Measurements from ENCODE around the gene ALG12.
"Not testable (repeated sequence)": the region's sequence is repeated elsewhere in the genome, so short reads cannot be mapped to it uniquely, and the experiment has no call there.

ALG12 gene

DNA sequence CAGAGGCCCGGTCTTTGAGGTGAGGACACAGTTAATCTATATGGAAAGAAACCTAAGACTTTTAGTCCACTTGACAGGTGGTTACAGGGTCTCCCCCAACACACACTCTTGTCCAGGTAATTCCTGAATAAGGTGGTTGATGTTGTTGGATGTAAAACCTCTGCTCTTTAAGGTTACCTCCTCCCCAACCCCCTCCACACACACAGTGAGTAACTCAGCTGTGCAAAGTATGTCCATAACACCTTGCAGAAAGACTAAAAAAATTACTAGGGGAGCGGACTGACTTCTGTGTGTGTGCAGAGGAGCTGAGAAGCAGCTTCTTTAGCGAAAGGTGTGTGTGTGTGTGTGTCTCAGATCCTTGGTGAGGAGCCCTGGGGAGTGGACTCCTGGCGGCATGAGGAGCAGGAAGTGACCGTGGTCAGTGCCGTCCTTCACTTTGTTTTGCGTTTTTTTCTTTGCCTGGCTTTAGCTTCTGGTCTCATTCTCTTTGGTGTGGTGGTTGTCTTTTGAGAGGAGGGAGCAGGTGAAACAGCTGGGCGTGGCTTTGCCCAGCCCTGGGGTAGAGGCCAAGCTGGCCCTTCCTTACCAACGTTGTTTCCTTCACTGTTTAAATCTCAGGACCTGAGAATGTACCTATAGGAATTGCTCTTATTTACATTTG, 62.9 kb downstream of the ALG12 start:
- peaks cover 17% of the 10 kb centered on the region for H3K4me1 ChIP-seq (ENCODE audit: control insufficient read depth, insufficient read depth, low read length)
- H3K9ac ChIP-seq (ENCODE audit: low read depth, low read length): no peak overlapping the region
- H3K4me3 ChIP-seq (ENCODE audit: low read depth, low read length): peak overlapping the region; percentile 98
- peaks cover 25% of the 10 kb centered on the region for H3K27me3 ChIP-seq (ENCODE audit: control insufficient read depth, insufficient read depth, low read length)
- no peak overlapping the region for H3K27ac ChIP-seq (ENCODE audit: low read depth, low read length)
- no peaks in the 10 kb centered on the region for H3K9me3 ChIP-seq (ENCODE audit: control insufficient read depth, insufficient read depth, low read length)
- no peaks in the 10 kb centered on the region for H3K36me3 ChIP-seq (ENCODE audit: control insufficient read depth, insufficient read depth, low read length)

GRCh38 chr22:49853981-49854831, 64.0 kb downstream of the ALG12 start:
- Histone ChIP-seq H3K4me1 (ENCODE audit: control insufficient read depth, insufficient read depth, low read length) (peaks cover 17% of the 10 kb centered on the region), H3K27ac (ENCODE audit: low read depth, low read length) (peak overlapping the region; percentile 77), H3K27me3 (ENCODE audit: control insufficient read depth, insufficient read depth, low read length) (peaks cover 37% of the 10 kb centered on the region), H3K4me3 (ENCODE audit: low read depth, low read length) (peak overlapping the region; percentile 98), H3K9ac (ENCODE audit: low read depth, low read length) (peak overlapping the region; percentile 73), H3K36me3 (ENCODE audit: control insufficient read depth, insufficient read depth, low read length) (no peaks in the 10 kb centered on the region), H3K9me3 (ENCODE audit: control insufficient read depth, insufficient read depth, low read length) (no peaks in the 10 kb centered on the region)

DNA sequence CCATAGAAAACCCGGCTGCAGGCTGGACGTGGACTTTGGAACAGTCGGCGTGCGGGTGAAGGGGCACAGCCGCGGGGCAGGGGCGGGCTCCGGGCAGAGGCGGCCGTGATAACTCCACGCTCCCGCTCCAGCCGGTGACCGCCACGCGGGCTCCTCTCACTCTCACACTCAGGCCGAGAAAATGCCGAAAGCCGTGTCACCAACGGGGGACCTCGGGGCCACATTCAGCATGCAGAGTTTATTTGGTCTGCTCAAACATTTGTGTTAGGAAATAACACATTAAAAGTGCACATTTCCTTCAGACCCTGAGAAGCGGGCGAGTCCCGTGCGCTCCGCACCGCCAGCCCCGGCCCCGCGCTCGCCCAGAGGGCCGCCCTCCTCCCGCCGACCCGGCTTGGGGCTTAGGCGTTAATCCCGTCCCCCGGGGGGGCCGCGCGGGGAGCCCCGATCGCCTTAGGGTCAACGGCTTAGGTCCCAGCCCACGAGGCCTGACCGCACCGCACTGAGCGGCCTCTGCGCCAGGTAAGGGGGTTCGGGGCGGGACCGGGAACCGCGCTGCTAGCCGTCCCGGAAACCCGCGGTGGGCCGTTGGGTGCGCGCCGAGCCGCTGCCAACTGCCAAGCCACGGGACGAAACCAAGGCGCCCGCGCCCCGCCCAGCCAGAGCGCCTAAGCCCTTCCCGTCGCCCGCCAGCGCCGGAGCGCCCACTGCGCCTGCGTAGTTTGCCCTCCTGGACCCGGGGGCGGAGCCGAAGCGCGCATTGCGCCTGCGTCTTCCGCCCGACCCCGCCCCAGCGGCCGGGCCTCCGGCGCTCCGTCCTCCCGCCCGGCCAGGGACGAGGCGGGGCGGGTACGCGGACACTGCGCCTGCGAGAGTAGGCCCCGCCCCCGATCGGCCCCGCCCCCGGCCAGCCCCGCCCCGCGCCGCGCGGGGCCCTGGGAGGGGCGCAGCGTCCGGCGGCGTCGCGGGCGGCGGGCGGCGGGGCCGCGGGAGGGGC, 65.0 kb downstream of the ALG12 start, which contains the start of gene ZBED4:
Gene ZBED4 (plus strand): TSS at position 947 of the 997 bp plus-strand sequence. CDS start 29,819 bp downstream, outside the sequence.
- Histone ChIP-seq H3K4me3 (ENCODE audit: low read depth, low read length) (peak within 1 kb of the TSS; percentile 98), H3K27me3 (ENCODE audit: control insufficient read depth, insufficient read depth, low read length) (peaks cover 47% of the 10 kb centered on the region), H3K36me3 (ENCODE audit: control insufficient read depth, insufficient read depth, low read length) (no peaks in the 10 kb centered on the region), H3K9ac (ENCODE audit: low read depth, low read length) (peak within 1 kb of the TSS; percentile 73), H3K4me1 (ENCODE audit: control insufficient read depth, insufficient read depth, low read length) (peaks cover 17% of the 10 kb centered on the region), H3K9me3 (ENCODE audit: control insufficient read depth, insufficient read depth, low read length) (no peaks in the 10 kb centered on the region), H3K27ac (ENCODE audit: low read depth, low read length) (peak within 1 kb of the TSS; percentile 77)

DNA sequence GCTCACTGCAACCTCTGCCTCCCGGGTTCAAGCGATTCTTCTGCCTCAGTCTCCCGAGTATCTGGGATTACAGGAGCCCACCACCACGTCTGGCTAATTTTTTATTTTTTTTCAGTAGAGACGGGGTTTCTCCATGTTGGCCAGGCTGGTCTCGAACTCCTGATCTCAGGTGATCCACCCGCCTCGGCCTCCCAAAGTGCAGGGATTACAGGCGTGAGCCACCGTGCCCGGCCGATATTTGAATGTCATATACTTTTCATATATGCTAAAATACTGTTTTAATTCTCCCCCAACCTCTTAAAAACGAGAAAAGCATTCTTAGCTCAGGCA, 65.7 kb downstream of the ALG12 start:
- not testable (repeated sequence) for H3K9me3 ChIP-seq (ENCODE audit: control insufficient read depth, insufficient read depth, low read length); H3K36me3 ChIP-seq (ENCODE audit: control insufficient read depth, insufficient read depth, low read length); H3K9ac ChIP-seq (ENCODE audit: low read depth, low read length); H3K27ac ChIP-seq (ENCODE audit: low read depth, low read length)
- Histone ChIP-seq H3K4me3 (ENCODE audit: low read depth, low read length) (peak overlapping the region; percentile 86; the same call in 1 of the 2 replicates), H3K27me3 (ENCODE audit: control insufficient read depth, insufficient read depth, low read length) (peaks cover 54% of the 10 kb centered on the region), H3K4me1 (ENCODE audit: control insufficient read depth, insufficient read depth, low read length) (peaks cover 17% of the 10 kb centered on the region)

DNA sequence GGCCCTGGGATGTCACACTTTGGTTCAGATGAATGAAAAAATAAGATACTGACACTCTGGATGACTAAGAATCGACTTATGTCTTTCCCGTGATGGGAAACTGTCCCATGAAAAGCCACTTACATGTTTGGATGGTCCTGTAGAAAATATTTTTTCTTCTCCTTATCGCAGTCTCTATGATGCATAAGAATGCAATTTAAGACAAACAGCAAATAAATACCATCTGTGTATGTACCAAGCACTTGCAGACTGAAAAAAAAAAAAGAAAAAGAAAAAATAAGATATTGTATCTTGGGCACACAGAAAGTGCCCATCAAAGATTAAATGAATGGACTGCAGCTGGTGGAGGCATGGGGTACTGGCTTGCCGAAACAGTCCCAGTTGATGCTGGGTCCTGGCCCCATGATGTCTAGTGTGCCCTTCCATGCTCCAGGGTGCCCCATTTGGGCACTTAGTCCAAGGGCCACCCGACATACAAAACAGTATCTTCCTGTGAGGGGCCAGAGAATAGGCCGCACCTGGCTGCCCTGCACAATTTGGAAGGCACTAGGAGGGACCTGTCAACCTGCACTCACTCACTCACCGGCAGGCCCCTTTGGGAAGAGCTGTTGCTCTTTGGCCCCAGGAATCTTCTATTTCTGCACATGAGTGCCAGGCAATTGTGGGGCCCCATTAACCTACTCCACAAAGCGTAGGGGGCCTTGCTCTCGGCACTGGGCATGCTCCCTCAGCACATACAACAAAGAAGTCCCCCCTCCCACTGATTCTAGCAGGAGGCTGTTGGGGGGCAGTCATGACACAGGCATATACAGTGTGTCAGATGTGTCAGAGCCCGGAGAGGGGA, 67.1 kb downstream of the ALG12 start:
- peaks cover 67% of the 10 kb centered on the region for H3K27me3 ChIP-seq (ENCODE audit: control insufficient read depth, insufficient read depth, low read length)
- H3K9ac ChIP-seq (ENCODE audit: low read depth, low read length): no peak overlapping the region
- no peaks in the 10 kb centered on the region for H3K36me3 ChIP-seq (ENCODE audit: control insufficient read depth, insufficient read depth, low read length)
- no peak overlapping the region for H3K4me3 ChIP-seq (ENCODE audit: low read depth, low read length)
- peaks cover 16% of the 10 kb centered on the region for H3K4me1 ChIP-seq (ENCODE audit: control insufficient read depth, insufficient read depth, low read length)
- H3K9me3 ChIP-seq (ENCODE audit: control insufficient read depth, insufficient read depth, low read length): no peaks in the 10 kb centered on the region
- H3K27ac ChIP-seq (ENCODE audit: low read depth, low read length): no peak overlapping the region

Measured in HUES48 (cell line).